Astrocyte of the cerebellum (primary cell): ENCODE results near the gene PFDN5.

Source experiments
- DNase-seq: peaks from one replicate; pipeline ENCODE4 v3.0.0-alpha.2; 2011; ENCODE audit warnings: low read depth
- H3K4me3 ChIP-seq: 2 replicates; pipeline ENCODE4 v1.5.1; 2011; ENCODE audit warnings: mild to moderate bottlenecking, low read depth, low read length, moderate library complexity
- CTCF ChIP-seq: IDR thresholded peaks from 2 replicates; pipeline ENCODE4 v1.5.1; 2012; ENCODE audit warnings: low read length, low read depth, moderate library complexity, mild to moderate bottlenecking; ENCODE audit errors: missing control alignments
- in situ Hi-C: cut with HindIII; loops from 2 replicates; pipeline ENCODE4 v1.10.0; 2017; ENCODE audit warnings: low sequenced_read_pairs

The PFDN5 gene

GRCh38 chr12:53295070-53295890 is at the start of gene PFDN5:
Gene PFDN5 (plus strand): TSS chr12:53295542. CDS start chr12:53295568, 26 bp downstream.
- no peak for TF ChIP-seq CTCF
- DNase-seq: peak; percentile 82
- in situ Hi-C loops: loop anchor here (5.0 kb wide), 1 partner anchor 123 kb away; no protein-coding TSS in a partner anchor
- H3K4me3 ChIP-seq: peak within 1 kb of the TSS; percentile 99

GRCh38 chr12:53251477-53252348 is 43.6 kb upstream of the PFDN5 start:
- DNase-seq: peak; percentile 18
- in situ Hi-C loops: no loop called here
- H3K4me3 ChIP-seq: peak overlapping the region; percentile 81
- peak; percentile 32 for TF ChIP-seq CTCF

DNA sequence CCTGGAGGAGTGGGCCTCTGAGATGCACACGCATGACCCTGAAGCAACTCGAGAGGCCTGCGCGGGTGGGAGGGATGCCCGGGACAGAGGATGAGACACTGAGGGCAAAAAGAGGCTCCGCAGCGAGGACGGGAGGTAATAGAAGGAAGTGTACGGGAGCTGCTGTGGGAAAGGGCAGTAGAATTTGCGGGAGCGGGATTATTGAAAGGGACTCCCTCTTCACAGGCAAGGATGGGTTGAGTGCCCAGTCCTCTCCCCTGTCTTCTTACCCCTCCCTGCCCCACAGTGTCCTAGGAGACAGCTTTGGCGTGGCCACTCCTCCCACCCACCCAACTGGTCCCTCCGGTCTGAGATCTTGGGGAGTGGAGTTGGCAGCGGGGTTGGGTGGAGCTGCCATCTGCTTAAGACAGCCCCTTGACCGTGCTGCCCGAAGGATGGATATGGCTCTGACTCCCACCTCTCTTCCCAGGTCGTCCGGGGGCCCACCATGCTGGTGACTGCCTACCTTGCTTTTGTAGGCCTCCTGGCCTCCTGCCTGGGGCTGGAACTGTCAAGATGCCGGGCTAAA is 42.9 kb upstream of the PFDN5 start:
- TF ChIP-seq CTCF: no peak
- peak overlapping the region; percentile 81 for H3K4me3 ChIP-seq
- in situ Hi-C loops: no loop called here
- DNase-seq: no peak

- H3K4me3 ChIP-seq: no peak overlapping the region
- TF ChIP-seq CTCF: no peak
- DNase-seq: no peak
- in situ Hi-C loops: no loop called here
These were observed 42.0 kb upstream of the PFDN5 start for GRCh38 chr12:53253298-53253697.

GRCh38 chr12:53254816-53255545 is 40.4 kb upstream of the PFDN5 start:
- no peak overlapping the region for H3K4me3 ChIP-seq
- in situ Hi-C loops: no loop called here
- TF ChIP-seq CTCF: no peak
- DNase-seq: no peak

DNA sequence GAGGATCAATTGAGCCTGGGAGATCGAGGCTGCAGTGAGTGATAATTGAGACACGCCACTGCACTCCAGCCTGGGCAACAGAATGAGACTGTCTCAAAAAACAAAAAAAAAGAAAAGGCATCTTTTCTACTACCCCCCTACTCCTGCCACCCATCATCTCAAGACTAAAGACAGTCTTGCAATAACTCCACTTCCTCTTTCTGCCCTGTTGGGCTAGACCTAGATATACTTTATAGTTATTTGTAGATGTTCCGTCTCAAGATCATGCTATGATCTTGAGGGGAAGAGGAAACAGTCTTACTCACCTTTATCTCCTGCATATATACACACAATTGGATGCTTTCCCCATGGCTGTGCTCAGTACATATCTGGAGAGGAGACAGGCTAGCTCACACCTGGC is 39.3 kb upstream of the PFDN5 start:
- no peak overlapping the region for H3K4me3 ChIP-seq
- in situ Hi-C loops: no loop called here
- DNase-seq: no peak

More for the DNA sequence above, 39.3 kb upstream of the PFDN5 start:
- TF ChIP-seq CTCF: no peak
